Lung (tissue), 12 donors: ENCODE results near the gene IBTK. TPM values are rescaled to one million over a fixed set of nuclear protein-coding genes. Genes with fewer than 3 reads are reported as not detected.
A peak's percentile ranks its signal among the peaks of the same experiment; 100 is the strongest.

Experiments used
- ATAC-seq: fragments of 200-7000 bp; cut with Tn5 transposase; one replicate; pipeline ENCODE4 v1.9.1; 2020; ENCODE audit warnings: moderate number of reproducible peaks; ENCODE audit not compliant: insufficient read depth, low FRiP score
- DNase-seq, 3 donors: peaks; one replicate each; pipeline ENCODE4 v3.0.0-alpha.2; 2013 to 2017
- H3K27ac ChIP-seq, 2 donors: one replicate each; pipeline ENCODE4 v1.5.1; 2013; ENCODE audit warnings: mild to moderate bottlenecking in 2 of 2, moderate library complexity in 2 of 2, control low read depth in 1 of 2, inconsistent platforms in 1 of 2, low read depth in 1 of 2, low read length in 1 of 2
- H3K27me3 ChIP-seq, 3 donors: one replicate each; pipeline ENCODE4 v1.5.1; 2013; ENCODE audit warnings: low read length in 2 of 3; ENCODE audit not compliant: control insufficient read depth in 3 of 3, insufficient read depth in 3 of 3
- H3K36me3 ChIP-seq, 4 donors: one replicate each; pipeline ENCODE4 v1.5.1; 2013; ENCODE audit warnings: low read length in 4 of 4, mild to moderate bottlenecking in 1 of 4, moderate library complexity in 1 of 4; ENCODE audit not compliant: control insufficient read depth in 4 of 4, insufficient read depth in 4 of 4
- H3K4me1 ChIP-seq, 5 donors: one replicate each; pipeline ENCODE4 v1.5.1; 2013; ENCODE audit warnings: low read length in 5 of 5, mild to moderate bottlenecking in 2 of 5, moderate library complexity in 1 of 5; ENCODE audit not compliant: control insufficient read depth in 5 of 5, insufficient read depth in 5 of 5
- H3K4me3 ChIP-seq: one replicate; pipeline ENCODE4 v1.5.1; 2013; ENCODE audit warnings: mild to moderate bottlenecking, control low read depth, moderate library complexity
- H3K9ac ChIP-seq, 2 donors: one replicate each; pipeline ENCODE4 v1.5.1; 2013; ENCODE audit warnings: low read length in 2 of 2, control low read depth in 1 of 2; ENCODE audit not compliant: insufficient read depth in 1 of 2
- H3K9me3 ChIP-seq, 4 donors: one replicate each; pipeline ENCODE4 v1.5.1; 2013; ENCODE audit warnings: low read length in 3 of 4, mild to moderate bottlenecking in 1 of 4, moderate library complexity in 1 of 4; ENCODE audit not compliant: control insufficient read depth in 4 of 4, insufficient read depth in 3 of 4
- WGBS, 2 donors: extraction: QIAGEN DNeasy Blood & Tissue Kit; methylation state at CpG; one replicate each; pipeline ENCODE4 v1.1.7; 2013; 5-methylcytosine and 5-hydroxymethylcytosine counted together
- polyA plus RNA-seq, 2 donors: library from polyadenylated mRNA; stranded (reverse); fragments of 200-250 nt; gene quantifications; one replicate each; pipeline ENCODE4 v1.2.1, GENCODE V29; 2013
- total RNA-seq, 2 donors: library from RNA; depleted of rRNA in 1 of 2; stranded (reverse); fragments of >200 nt in 1 of 2; gene quantifications; one replicate each; pipeline ENCODE4 v1.2.1, GENCODE V29; 2014 to 2021
- TF ChIP-seq, protein P1 (sequence below): IDR thresholded peaks from 2 replicates; pipeline ENCODE4 v1.5.1; 2012; ENCODE audit warnings: mild to moderate bottlenecking; ENCODE audit errors: control extremely low read depth, extremely low read depth
- donor health status: control.
- donor health status: control.
- donor health status: Bipolar disorder and iron deficiency.
- donor health status: healthy.
- donor health status: DM: yes; HTN: yes; CAD: no.

Gene IBTK
- total and polyA plus RNA-seq, 4 donors: 17.7 to 47.2 (median 27.1) TPM

DNA sequence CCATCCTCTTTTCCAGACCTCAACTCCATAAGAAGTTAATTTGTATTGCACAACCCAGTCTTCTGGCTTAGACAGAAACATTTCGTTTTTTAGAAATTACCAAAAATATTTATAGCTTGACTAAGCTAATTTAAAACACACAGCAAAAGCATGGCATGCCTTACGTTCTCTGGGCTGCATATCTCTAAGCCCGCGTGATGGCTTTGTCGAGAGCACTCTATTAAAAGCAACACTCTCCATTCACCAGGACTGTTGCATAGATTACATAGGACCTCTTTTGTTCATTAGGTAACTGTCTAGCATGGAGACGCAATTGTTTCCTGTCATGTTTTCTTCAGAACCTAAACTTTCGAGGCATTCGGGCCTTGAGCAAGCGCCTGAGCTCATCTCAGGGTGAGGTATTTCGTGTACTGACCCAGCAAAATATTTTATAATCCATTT, 104.5 kb downstream of the IBTK start:
- Histone ChIP-seq H3K9me3 (no peaks in the 10 kb centered on the region), H3K36me3 (no peaks in the 10 kb centered on the region), H3K4me1 (peaks cover 0 to 7% (median 0%) of the 10 kb centered on the region in 5 donors), H3K4me3 (no peak overlapping the region), H3K27me3 (no peaks in the 10 kb centered on the region), H3K9ac (no peak overlapping the region), H3K27ac (peak overlapping the region in 1 of 2 donors; percentile 88)
- WGBS, 2 donors: 81 to 87% methylated on average over 10 of the region's 10 CpGs
- TF ChIP-seq, protein P1, sequence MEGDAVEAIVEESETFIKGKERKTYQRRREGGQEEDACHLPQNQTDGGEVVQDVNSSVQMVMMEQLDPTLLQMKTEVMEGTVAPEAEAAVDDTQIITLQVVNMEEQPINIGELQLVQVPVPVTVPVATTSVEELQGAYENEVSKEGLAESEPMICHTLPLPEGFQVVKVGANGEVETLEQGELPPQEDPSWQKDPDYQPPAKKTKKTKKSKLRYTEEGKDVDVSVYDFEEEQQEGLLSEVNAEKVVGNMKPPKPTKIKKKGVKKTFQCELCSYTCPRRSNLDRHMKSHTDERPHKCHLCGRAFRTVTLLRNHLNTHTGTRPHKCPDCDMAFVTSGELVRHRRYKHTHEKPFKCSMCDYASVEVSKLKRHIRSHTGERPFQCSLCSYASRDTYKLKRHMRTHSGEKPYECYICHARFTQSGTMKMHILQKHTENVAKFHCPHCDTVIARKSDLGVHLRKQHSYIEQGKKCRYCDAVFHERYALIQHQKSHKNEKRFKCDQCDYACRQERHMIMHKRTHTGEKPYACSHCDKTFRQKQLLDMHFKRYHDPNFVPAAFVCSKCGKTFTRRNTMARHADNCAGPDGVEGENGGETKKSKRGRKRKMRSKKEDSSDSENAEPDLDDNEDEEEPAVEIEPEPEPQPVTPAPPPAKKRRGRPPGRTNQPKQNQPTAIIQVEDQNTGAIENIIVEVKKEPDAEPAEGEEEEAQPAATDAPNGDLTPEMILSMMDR: no peak
- ATAC-seq (no peak), DNase-seq (no peak)

DNA sequence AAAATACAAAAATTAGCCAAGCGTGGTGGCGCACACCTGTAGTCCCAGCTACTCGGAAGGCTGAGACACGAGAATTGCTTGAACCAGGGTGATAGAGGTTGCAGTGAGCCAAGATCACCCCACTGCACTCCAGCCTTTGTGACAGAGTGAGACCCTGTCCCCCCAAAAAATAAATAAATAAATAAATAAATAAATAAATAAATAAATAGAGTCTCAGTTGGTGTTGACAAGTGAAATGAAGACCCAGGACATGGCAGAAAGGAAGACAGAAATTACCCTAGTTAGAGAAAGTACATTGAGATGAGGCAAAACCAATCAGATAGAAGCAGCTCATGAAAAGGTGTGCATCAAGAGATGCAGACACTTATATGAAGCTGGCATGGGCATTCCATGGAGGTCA, 105.0 kb downstream of the IBTK start:
- DNase-seq (no peak), ATAC-seq (no peak)
- no peaks in the 10 kb centered on the region for H3K27me3 ChIP-seq
- peak overlapping the region in 1 of 2 donors; percentile 88 for H3K27ac ChIP-seq
- peaks cover 0 to 7% (median 0%) of the 10 kb centered on the region in 5 donors for H3K4me1 ChIP-seq
- H3K9ac ChIP-seq: no peak overlapping the region
- TF ChIP-seq, protein P1: no peak
- no peak overlapping the region for H3K4me3 ChIP-seq
- no peaks in the 10 kb centered on the region for H3K36me3 ChIP-seq
- 87 to 97% methylated on average over 4 of the region's 4 CpGs for WGBS, 2 donors
- peaks cover 0 to 3% (median 0%) of the 10 kb centered on the region in 4 donors for H3K9me3 ChIP-seq

DNA sequence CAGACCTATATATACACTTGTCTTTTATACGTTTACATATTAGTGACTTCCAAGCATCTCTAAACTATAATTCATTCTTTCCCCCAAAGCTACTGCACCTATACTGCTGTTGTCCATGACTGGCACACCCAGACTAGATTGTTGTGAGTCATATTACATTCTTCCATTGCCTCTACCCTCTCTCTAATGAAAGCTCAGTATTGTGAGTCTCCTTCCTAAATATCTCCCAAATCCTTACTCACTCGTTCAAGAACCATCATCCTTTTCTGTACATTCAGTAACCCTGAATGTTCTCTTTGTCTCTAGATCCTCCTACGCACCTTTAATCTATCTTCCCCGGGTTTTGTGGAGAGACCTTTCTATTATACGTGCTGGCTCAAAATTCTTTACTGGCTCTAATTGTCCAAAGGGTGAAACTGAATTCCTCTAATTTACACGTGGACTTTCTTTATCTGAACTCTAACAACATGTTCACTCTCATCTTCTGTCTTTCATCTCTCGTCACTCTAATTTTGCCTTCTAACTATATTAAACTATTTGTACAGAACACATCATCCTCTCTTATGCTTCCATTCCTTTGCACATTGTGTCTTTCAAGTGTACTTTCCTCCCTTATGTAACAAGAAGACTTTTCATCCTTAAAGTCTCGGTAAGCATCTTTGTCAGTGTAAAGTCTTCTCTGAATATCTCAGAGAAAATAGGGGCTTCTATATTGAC, 109.3 kb downstream of the IBTK start:
- DNase-seq (no peak), ATAC-seq (no peak)
- no peaks in the 10 kb centered on the region for H3K36me3 ChIP-seq
- H3K27ac ChIP-seq: peak overlapping the region in 1 of 2 donors; percentile 72
- H3K9me3 ChIP-seq: peaks cover 0 to 6% (median 0%) of the 10 kb centered on the region in 4 donors
- H3K27me3 ChIP-seq: no peaks in the 10 kb centered on the region
- TF ChIP-seq, protein P1: no peak
- no peak overlapping the region for H3K4me3 ChIP-seq
- WGBS, 2 donors: 74 to 92% methylated on average over 8 of the region's 8 CpGs
- H3K9ac ChIP-seq: no peak overlapping the region
- H3K4me1 ChIP-seq: no peaks in the 10 kb centered on the region
